Rectal smooth muscle tissue (tissue), 1 donor: ENCODE measurements around the gene HYOU1.
"Not testable (repeated sequence)": the region's sequence is repeated elsewhere in the genome, so short reads cannot be mapped to it uniquely, and the experiment has no call there.

Experiments
- H3K27ac ChIP-seq: one replicate; pipeline ENCODE4 v1.7.0; 2013; ENCODE audit warnings: low read depth, low read length, inconsistent platforms
- H3K27me3 ChIP-seq: one replicate; pipeline ENCODE4 v1.7.0; 2013; ENCODE audit warnings: low read length; ENCODE audit not compliant: control insufficient read depth, insufficient read depth
- H3K36me3 ChIP-seq: one replicate; pipeline ENCODE4 v1.7.0; 2013; ENCODE audit warnings: low read length; ENCODE audit not compliant: control insufficient read depth, insufficient read depth
- H3K4me1 ChIP-seq: one replicate; pipeline ENCODE4 v1.7.0; 2013; ENCODE audit warnings: low read length; ENCODE audit not compliant: control insufficient read depth, insufficient read depth
- H3K4me3 ChIP-seq: one replicate; pipeline ENCODE4 v1.7.0; 2013; ENCODE audit warnings: low read length
- H3K9ac ChIP-seq: one replicate; pipeline ENCODE4 v1.7.0; 2013; ENCODE audit warnings: low read length

HYOU1 gene, protein sequence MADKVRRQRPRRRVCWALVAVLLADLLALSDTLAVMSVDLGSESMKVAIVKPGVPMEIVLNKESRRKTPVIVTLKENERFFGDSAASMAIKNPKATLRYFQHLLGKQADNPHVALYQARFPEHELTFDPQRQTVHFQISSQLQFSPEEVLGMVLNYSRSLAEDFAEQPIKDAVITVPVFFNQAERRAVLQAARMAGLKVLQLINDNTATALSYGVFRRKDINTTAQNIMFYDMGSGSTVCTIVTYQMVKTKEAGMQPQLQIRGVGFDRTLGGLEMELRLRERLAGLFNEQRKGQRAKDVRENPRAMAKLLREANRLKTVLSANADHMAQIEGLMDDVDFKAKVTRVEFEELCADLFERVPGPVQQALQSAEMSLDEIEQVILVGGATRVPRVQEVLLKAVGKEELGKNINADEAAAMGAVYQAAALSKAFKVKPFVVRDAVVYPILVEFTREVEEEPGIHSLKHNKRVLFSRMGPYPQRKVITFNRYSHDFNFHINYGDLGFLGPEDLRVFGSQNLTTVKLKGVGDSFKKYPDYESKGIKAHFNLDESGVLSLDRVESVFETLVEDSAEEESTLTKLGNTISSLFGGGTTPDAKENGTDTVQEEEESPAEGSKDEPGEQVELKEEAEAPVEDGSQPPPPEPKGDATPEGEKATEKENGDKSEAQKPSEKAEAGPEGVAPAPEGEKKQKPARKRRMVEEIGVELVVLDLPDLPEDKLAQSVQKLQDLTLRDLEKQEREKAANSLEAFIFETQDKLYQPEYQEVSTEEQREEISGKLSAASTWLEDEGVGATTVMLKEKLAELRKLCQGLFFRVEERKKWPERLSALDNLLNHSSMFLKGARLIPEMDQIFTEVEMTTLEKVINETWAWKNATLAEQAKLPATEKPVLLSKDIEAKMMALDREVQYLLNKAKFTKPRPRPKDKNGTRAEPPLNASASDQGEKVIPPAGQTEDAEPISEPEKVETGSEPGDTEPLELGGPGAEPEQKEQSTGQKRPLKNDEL

DNA sequence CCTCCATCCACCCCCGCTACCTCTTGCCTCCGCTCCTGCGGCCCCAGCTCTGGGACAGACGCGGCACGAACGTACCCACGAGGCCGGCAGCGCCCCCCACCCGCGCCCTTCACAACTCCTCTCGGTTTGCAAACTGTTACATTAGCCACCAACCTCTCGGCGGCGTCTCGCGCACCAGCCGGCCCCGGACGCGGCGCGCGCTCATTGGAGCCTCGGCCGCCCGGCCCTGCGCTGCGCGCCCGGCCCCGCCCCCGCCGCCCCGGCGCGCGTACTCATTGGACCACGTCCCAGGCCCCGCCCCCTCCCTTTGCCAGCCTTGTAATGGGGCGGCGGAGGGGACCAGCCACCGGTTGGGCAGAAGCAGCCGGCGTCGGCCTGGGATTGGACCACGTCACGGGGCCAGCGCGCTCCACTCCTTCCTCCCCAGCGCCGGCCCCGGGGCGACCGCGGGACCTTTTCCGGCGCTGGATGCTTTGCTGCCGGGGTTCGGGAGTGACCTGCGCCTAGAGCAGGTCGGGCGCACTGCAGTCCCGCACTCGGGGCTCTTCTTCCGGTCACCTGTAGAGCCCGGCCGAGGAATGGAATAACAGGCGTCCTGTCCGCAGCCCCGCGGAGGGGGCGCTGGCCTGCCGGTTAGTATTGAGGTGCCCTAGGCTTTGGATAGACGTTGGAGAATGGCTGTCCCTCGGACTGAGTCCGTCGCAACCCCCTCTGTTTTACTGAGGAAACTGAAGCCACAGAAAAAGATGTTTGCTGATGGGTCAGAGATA, at the start of gene HYOU1:
Gene HYOU1 (minus strand): TSS at position 206 of the 770 bp plus-strand sequence. CDS start 1,045 bp downstream, outside the sequence.
- Histone ChIP-seq H3K36me3 (peaks cover 28% of the 10 kb centered on the region), H3K27ac (peak within 1 kb of the TSS; percentile 76), H3K4me1 (peaks cover 7% of the 10 kb centered on the region), H3K27me3 (no peaks in the 10 kb centered on the region), H3K4me3 (peak within 1 kb of the TSS; percentile 85), H3K9ac (peak within 1 kb of the TSS; percentile 63)

DNA sequence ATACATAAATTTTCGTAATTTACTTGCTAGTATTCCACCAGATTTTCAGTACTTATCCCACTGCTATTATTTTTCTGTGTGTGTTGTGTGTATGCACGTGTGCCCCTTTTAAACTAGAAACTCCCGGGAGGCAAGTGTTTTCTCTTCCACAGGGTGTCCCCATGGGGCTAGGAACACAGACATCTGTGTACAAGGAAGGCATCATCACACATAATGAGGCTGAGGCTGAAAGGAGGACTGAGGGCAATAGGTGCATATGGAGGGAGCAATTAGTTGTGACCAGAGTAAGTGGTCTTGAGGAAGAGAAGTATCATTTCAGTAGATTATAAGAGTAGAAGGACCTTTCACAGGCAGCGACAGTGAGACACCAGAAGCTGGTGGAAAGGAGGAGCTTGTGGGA, 46.8 kb upstream of the HYOU1 start:
- no peak overlapping the region for H3K9ac ChIP-seq
- no peaks in the 10 kb centered on the region for H3K27me3 ChIP-seq
- H3K4me1 ChIP-seq: peaks cover 28% of the 10 kb centered on the region
- H3K4me3 ChIP-seq: no peak overlapping the region
- no peaks in the 10 kb centered on the region for H3K36me3 ChIP-seq
- no peak overlapping the region for H3K27ac ChIP-seq

DNA sequence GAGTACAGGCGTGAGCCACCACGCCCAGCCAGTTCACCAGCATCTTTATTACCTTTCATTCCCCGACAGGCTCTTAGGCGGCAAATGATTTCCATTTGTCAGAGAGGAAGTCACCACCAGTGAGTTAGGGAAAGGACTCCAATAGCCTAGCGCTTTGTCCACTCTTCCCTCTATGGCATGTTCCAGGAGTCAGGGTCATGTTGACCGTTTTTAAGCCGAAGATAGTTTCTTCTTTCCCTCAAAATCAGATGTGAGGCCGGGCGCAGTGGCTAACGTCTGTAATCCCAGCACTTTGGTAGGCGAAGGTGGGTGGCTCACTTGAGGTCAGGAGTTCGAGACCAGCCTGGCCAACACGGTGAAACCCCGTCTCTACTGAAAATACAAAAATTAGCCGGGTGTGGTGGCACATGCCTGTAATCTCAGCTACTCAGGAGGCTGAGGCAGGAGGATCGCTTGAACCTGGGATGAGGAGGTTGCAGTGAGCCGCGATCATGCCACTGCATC, 46.2 kb upstream of the HYOU1 start:
- Histone ChIP-seq H3K27ac (peak overlapping the region; percentile 97), H3K4me3 (peak overlapping the region; percentile 89), H3K4me1 (peaks cover 23% of the 10 kb centered on the region)
- H3K27me3 ChIP-seq, H3K9ac ChIP-seq, H3K36me3 ChIP-seq: not testable (repeated sequence)

DNA sequence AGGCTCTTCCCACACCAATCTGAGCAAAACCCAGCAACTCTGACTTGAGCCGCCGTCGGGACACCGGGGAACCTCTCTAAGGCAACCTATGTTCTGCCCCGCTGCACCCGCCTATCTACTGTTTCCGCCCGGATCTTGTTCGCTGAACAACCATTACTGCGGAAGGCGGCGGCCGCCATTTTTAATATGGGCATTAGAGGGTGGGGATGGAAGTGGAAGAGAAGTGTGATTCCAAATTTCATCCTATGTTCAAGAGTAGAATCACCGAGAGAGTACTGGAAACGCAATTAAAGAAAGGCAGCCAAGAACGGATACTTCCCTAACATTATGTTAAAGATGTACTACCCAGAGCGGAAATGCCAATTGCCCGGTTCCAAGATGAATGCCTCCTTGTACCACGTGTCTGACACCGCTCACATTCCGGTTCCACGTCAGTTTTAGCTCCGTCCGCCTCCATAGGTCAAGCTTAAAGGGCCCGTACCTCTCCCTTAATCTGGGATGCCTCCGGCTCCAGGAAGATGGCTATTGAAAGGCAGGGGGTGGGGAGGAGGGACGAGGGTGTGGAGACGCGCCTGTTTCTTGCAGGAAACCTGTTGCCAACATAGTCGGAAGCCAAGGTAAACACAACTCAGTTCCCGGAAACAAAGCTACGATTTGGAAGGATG, 44.9 kb upstream of the HYOU1 start, which contains the start of gene DPAGT1:
Gene DPAGT1 (minus strand): TSS at position 95 of the 665 bp plus-strand sequence. CDS start 198 bp downstream, outside the sequence.
- Histone ChIP-seq H3K4me3 (peak within 1 kb of the TSS; percentile 89), H3K27ac (peak within 1 kb of the TSS; percentile 97), H3K36me3 (peaks cover 11% of the 10 kb centered on the region), H3K4me1 (peaks cover 23% of the 10 kb centered on the region), H3K9ac (peak within 1 kb of the TSS; percentile 85), H3K27me3 (no peaks in the 10 kb centered on the region)

DNA sequence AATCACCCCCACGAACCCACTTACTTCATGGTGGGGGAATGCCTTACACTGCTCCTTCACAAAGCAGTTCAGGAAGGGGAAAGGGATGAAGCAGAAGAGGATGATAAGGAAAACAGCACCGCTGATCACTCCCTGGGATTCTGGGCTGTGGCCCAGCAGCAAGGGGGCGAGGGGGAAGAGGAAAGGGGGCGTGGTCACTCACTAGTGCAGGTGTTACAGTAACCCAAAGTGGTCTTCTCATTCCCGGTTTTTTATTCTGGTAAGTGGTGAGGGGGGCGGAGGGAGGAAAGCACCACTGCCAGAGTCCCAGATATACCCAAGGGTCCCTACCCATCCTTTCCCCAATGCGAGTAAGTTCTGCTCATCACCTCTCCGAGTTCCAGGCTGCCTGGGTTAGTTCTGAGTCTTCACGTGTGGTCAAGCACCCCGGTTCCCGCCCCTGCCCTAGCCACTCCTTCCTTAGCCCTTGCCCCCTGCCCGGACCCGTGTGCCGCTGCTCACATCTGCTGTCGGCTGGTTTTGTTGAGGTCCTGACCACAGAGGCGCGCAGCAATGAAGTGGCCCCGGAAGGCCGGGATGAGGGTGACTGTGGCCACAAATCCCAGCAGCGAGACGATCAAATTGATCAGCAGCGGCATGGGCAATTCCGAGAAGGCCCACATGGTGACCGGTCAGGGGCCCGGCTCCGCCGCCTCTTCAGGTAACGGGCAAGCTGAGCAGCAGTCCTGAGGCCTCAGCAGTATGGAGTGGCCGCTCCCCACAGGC, 44.2 kb upstream of the HYOU1 start:
- H3K4me3 ChIP-seq: peak overlapping the region; percentile 89
- peaks cover 17% of the 10 kb centered on the region for H3K4me1 ChIP-seq
- peaks cover 13% of the 10 kb centered on the region for H3K36me3 ChIP-seq
- H3K27ac ChIP-seq: peak overlapping the region; percentile 97
- peak overlapping the region; percentile 85 for H3K9ac ChIP-seq
- H3K27me3 ChIP-seq: no peaks in the 10 kb centered on the region

DNA sequence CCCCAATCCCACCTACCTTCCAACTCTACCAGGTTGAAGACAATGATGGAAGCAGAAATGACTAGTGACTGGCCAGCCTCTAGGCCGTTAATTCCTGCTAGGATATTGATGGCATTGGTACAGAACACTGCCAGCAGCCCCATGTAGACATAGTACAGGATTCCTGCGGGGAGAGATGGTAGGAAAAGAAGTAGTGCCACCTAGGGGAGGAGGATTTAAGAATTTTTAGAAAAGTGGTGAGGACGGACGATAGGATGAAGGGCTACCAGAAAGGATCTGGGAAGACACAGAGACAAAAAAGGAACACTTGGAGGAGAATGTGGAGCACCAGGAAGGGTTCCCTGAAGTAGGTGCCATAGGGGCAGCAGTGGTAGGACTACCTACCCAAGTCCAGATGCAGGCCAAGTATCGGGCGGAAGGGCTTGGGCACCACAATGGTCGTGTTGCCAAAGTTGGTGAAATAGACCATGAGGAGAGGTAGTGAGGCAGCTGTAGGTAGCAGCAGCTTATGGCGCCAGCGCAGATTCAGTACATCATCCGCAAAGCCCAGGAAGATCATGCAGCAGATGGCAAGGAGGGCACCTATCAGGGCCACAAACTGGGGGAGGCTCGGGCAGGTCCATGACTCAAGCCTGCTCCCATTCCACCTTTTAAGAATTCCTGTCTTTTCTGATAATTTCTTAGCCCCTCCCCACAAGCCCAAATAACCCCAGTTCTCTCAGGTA, 43.4 kb upstream of the HYOU1 start:
- peaks cover 18% of the 10 kb centered on the region for H3K4me1 ChIP-seq
- peak overlapping the region; percentile 89 for H3K4me3 ChIP-seq
- no peaks in the 10 kb centered on the region for H3K27me3 ChIP-seq
- H3K36me3 ChIP-seq: peaks cover 13% of the 10 kb centered on the region
- H3K9ac ChIP-seq: peak overlapping the region; percentile 85
- no peak overlapping the region for H3K27ac ChIP-seq

DNA sequence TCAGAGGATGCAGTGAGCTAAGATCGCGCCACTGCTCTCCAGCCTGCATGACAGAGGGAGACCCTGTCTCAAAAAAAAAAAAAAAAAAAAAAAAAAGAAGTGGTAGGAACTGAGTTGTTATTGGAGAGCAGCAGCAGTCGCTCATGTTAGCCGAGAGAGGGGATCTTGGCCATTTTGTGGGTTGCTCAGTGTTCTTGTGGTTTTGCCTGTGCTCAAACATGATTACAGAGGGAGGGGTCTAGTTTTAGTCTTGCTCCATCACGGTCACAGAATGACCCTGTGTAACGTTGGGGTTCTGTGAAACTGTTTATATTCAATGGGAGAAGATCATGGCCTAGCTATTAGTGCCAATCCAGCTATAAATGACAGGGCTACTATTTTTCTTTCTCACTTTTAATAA, 42.7 kb upstream of the HYOU1 start:
- Histone ChIP-seq H3K27me3 (no peaks in the 10 kb centered on the region), H3K9ac (no peak overlapping the region), H3K4me3 (no peak overlapping the region), H3K4me1 (peaks cover 18% of the 10 kb centered on the region), H3K27ac (no peak overlapping the region), H3K36me3 (peaks cover 13% of the 10 kb centered on the region)

DNA sequence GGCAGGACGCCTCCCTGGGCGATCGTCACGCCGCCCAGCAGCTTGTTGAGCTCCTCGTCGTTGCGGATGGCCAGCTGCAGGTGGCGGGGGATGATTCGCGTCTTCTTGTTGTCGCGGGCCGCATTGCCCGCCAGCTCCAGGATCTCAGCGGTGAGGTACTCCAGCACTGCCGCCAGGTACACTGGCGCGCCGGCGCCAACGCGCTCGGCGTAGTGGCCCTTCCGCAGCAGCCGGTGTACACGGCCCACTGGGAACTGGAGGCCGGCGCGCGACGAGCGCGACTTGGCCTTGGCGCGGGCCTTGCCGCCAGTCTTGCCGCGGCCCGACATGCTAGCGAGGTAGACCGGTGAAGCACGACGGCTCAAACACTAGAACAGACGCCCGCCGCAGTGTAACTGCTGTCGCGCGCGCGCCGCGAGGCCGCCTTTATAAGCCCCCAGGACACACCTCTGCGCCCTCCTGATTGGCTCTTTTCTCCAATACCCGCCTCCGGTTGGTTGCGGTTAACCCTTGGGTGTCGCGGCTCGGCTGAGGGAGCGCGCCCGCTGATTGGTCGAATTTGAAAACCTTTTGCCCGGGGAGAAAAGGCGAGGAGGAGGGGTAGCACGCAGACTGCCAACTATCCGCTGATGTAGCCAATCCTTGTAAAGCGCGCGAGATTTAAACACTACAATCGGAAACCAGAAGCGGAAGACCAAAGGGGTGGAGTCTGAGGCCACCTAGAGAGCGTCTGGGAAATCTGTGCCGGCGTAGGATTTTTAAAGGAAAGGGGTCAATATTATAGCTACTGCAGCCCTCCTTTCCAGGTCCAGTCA, 38.3 kb upstream of the HYOU1 start:
- H3K36me3 ChIP-seq: peaks cover 21% of the 10 kb centered on the region

DNA sequence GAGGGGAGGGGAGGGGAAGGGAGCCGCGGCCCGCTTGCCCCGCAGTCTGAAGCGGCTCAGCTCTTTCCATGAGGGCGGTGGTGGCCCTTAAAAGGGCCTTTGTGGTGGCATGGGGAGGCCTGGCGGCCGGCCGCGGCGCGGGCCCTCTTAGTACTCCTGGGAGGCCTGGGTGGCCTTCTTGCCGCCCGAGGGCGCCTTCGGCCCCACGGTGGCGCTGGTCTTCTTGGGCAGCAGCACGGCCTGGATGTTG, 37.7 kb upstream of the HYOU1 start:
- Histone ChIP-seq H3K27ac (peak overlapping the region; percentile 89), H3K4me3 (peak overlapping the region; percentile 96), H3K36me3 (peaks cover 21% of the 10 kb centered on the region), H3K4me1 (peaks cover 14% of the 10 kb centered on the region), H3K27me3 (no peaks in the 10 kb centered on the region), H3K9ac (peak overlapping the region; percentile 71)

More for the DNA sequence above, 38.3 kb upstream of the HYOU1 start:
- Histone ChIP-seq H3K9ac (peak overlapping the region; percentile 71), H3K27me3 (no peaks in the 10 kb centered on the region), H3K4me3 (peak overlapping the region; percentile 96), H3K27ac (peak overlapping the region; percentile 89), H3K4me1 (peaks cover 15% of the 10 kb centered on the region)
